ENCODE measurements around the gene GYG1. TPM values are rescaled to one million over a fixed set of nuclear protein-coding genes. Genes with fewer than 3 reads are reported as not detected.

GYG1 gene
- total and polyA plus RNA-seq, 2 of the 8 experiments (the other 6 are each of a cell fraction or from before 2014, with no cell fraction given): 19.4 to 34.2 TPM

DNA sequence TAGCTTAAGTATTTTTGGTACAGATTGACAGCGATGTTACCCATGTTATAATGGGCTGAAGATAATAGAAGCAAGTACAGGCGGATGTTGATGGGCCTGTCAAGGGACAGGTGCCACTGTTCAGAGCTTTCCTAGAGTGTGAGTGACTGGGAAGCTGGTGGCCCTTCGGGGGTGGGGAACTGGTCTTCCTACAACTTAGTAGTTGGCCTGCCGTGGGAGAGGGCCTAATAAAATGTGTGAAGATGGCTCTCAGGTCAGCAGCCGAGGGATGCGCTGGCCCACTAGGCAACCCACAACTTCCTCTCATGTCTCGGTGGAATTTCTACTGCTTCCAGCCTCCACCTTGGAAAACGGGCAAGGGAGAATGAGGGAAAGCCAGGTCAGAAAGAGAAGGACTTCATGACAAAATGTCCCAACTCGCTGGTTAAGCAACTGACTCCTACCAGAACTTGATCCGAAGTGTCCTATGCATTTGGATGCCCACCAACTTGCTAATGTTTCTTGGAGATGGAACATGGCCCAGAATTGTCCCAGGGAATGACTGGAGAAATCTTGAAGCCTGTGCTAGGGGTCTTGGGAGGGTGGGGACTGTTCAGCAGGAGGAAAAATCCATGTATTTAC, 1.4 kb downstream of the GYG1 start (continued):
- TF ChIP-seq ASH2L (IDR thresholded peaks at IDR 0.05; ENCODE audit: low read length) (no peak), CTBP2 (IDR thresholded peaks at IDR 0.05; ENCODE audit: borderline replicate concordance, insufficient read depth, insufficient read length, low read length) (no peak)
